Measurements from ENCODE around the gene IL22RA2.
A peak's percentile ranks its signal among the peaks of the same experiment; 100 is the strongest.
"Not testable (repeated sequence)": the region's sequence is repeated elsewhere in the genome, so short reads cannot be mapped to it uniquely, and the experiment has no call there.

IL22RA2 gene, protein sequence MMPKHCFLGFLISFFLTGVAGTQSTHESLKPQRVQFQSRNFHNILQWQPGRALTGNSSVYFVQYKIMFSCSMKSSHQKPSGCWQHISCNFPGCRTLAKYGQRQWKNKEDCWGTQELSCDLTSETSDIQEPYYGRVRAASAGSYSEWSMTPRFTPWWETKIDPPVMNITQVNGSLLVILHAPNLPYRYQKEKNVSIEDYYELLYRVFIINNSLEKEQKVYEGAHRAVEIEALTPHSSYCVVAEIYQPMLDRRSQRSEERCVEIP

DNA sequence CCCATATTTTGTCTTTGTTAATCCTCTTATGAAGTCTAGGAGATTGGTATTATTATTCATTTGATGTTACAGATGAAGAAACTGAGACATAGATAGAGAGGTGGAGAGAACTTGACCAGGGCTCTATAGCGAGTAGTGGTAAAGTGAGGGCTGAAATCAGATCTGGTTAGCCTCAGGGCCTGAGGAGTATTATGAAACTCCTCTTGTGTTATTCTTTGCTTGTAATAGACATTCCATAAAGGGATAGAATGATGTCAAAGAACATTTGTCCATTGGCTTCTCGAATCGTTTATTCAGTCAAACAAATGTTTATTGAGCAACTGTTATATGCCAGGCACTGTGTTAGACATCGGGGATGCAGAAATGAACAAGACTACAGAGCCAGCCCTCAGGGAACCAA is at the start of gene IL22RA2:
TSS of gene IL22RA2 (minus strand) at position 144 of the 400 bp plus-strand sequence. CDS start 11,895 bp downstream, outside the sequence.
- no peak for DNase-seq

DNA sequence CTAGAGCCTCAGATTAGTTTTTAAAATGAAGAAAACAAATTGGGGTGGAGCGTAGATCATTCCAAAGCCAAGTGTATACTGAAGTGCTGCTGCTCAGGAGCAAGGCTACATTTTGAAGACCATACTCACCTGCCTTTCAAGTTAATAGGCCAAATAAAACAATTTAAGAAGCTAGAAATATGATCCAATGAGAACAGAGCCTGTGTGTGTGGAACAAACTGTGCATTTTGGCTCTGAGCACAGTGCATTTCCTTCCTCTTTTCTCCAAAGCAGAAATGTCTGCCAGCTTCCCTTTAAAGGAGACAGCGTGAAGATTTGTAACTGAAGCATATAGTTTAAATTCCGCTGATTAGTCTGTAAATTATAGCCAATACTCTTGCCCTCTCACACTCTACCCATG is 48.9 kb upstream of the IL22RA2 start:
- DNase-seq, result no peak

DNA sequence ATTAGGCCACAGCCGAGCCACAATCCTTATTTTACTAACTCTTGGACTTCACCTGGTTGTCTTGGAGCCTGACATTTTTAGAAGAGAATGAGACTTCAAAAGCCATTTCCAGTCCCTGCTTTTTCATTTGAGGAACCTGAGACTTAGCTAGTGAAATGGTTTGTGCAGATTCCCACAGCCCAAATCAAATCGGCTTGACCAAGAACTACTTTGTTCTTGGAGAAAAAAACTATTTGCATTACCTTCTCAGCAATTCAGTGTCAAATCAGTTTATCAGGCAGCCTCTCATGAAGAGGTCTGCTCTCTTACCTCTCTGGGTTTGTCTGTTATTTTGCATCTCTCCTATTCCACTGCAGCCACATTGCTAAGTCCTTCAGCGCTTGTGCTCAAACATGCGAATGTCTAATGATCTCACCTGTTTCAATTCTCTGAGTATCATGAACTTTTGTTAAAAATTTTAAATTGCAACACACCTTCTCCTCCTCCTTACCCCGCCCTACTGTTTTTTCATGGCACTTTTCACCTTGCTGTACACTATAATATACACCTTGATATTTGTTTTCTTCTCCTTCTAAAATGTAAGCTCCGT is 46.3 kb upstream of the IL22RA2 start:
- peak in 1 of 2 experiments; percentile 56 for DNase-seq

GRCh38 chr6:137218917-137219663 is 45.6 kb upstream of the IL22RA2 start, which contains the start of gene IFNGR1:
Gene IFNGR1, minus strand, starts transcription at chr6:137219385. Its CDS starts 58 bp downstream, at chr6:137219327.
- DNase-seq, result peak; percentile 57 to 87

GRCh38 chr6:137218473-137218916 is 45.1 kb upstream of the IL22RA2 start:
- no peak for DNase-seq

- DNase-seq, result peak in 1 of 2 experiments; percentile 3
These were observed 44.5 kb upstream of the IL22RA2 start for GRCh38 chr6:137217801-137218472.

DNA sequence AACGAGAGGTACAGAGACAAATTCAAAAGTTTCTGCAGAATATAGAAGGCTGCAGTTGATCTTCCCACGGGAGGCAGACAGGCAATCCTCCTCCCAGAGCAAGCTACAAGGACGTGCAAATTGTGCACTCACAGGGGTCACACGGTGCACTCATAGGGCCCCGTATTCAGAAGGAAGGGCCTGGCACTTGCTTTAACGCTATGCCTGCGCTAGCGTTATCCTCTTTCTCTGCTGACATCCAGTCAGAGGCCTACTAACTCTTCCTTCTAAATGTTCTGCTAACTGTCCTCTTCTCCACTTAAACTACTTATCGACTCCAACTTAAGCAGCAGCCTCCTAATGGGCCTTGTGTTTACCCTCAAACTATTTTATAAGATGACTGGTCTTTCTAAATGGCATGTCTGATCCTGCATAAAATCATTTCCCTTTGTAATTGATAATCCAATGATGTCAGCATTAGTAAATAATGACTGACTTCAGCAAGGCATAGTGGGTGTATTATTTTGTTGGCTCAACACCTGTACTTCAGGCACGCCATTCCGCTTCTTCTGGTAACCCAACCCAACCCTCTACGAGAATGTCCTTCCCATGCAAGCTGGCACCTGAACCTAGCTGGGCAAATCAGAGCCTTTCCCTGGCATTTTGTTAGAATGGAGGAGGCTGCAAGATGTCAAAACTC is 43.6 kb upstream of the IL22RA2 start:
- no peak for DNase-seq

DNA sequence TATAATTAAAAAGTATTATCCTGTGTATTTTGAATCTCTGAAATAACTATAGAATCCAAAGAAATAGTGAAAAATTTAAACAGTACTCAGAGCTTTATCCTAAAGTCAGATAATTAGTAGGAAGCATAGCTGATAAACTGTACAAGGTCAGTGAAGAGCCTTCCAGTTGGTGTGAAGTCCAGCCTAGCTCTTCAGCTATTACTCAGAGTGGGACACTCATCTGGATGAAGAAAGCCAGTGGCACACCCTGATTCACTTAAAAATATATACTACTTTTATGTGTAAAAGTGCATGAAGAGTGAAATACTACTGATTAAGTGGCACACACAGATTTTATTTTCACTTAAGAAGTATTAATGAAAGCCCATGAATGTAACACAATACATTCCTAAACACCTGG is 42.7 kb upstream of the IL22RA2 start:
- no peak for DNase-seq

- DNase-seq, result not testable (repeated sequence)
These were observed 42.2 kb upstream of the IL22RA2 start for GRCh38 chr6:137215630-137216029.

DNA sequence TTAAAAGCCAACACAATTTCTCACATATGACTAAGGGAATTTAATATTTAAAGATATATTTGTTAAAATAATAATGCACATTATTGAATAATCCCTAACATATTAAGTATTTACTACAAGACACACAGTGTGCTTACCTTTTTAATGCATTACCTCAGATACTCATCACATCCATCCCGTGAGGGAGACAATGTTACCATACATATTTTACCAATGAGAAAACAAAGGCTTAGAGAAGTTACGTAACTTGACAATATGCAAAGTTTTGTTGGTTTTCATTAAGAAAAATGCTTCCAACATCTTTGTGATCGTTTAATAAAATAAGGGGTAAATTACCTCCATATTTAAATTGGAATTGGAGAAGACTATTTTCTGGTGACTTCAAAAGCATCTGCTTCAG is 41.5 kb upstream of the IL22RA2 start:
- no peak for DNase-seq

DNA sequence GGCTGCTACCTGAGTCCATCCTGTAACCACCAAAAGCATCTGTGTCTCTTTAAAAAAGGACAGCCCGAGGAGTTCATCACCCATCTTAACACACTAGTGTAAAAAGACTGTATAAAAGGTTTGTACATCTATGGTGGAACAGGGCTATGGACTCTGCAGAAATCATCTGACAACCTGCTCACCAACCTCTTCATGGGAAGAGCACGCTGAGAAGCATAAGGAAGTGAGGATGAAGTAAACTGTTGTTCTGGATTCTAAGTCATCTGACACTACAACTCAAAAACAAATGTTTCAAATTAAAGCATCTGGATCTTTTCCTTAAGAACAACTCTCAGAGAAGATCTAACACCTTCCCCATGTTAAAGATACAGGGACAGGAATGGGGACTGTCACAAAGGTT is 40.4 kb upstream of the IL22RA2 start:
- DNase-seq, result no peak

- DNase-seq, result no peak
These were observed 39.9 kb upstream of the IL22RA2 start for GRCh38 chr6:137213331-137213740.

GRCh38 chr6:137211910-137212309 is 38.5 kb upstream of the IL22RA2 start:
- no peak for DNase-seq

DNA sequence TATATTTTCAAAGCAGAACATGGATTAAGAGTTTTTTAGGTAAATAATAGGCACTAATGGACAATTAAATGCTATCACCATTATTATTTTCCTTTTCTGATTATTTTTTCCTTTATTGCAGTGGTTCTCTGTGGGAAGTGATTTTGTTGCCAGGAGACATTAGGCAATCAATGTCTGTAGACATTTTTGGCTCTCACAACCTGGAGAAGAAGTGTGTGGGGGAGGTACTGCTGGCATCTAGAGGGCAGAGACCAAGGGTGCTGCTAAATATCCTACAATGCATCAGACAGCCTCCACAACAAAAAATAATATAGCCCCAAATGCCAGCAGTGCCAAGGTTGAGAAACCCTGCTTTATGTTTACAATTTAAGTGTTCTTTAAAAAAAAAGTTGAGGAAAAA is 37.5 kb upstream of the IL22RA2 start:
- no peak for DNase-seq

DNA sequence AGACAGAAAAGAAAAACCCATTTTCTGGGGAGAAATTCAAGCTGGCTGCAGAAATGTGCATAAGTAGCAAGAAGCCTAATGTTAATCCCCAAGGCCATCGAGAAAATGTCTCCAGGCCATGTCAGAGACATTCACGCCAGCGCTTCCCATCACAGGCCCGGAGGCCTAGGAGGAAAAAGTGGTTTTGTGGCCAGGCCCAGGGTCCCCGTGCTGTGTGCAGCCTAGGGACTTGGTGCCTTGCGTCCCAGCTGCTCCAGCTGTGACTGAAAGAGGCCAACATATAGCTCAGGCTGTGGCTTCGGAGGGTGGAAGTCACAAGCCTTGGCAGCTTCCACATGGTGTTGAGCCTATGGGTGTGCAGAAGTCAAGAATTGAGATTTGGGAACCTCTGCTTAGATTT is 34.8 kb upstream of the IL22RA2 start:
- DNase-seq, result no peak

- not testable (repeated sequence) for DNase-seq
These were observed 34.0 kb upstream of the IL22RA2 start for GRCh38 chr6:137207457-137207856.

DNA sequence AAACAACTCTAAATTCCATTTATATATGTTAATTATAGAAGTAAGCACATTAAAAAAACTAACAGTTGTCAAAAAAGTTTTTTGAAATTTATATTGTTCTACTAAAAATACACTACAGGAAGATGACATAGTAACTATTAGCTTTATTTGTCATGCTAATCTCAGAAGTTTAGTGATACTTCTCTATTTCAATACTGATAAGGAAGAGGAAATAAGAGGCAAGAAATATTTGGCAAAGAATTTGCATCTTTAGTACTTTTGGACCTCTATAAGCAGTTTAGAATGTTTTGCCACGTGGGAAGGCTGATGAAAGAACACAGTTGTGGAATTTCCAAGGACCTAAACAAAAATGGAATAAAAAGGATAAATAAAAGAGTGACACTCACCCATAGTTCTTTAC is 33.1 kb upstream of the IL22RA2 start:
- no peak for DNase-seq

DNA sequence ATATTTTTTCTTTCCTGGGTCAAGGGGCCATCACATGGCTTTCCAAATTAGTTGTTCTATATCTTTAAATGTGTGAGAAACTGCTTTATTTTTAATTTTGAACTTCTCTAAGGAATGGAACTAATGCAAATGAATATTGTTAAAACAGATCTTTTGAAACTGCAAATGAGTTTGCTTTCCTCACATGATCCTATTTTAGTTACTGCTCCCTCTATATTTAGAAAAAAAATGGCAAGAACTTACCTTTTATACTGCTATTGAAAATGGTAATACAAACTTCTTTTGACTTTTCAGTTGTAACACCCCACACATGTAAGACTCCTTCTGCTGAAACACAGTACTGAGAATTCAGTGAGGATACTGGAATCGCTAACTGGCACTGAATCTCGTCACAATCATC is 29.8 kb upstream of the IL22RA2 start:
- DNase-seq, result no peak

- DNase-seq, result no peak
These were observed 28.6 kb upstream of the IL22RA2 start for GRCh38 chr6:137202078-137202477.

- no peak for DNase-seq
These were observed 27.6 kb upstream of the IL22RA2 start for GRCh38 chr6:137201006-137201405.

DNA sequence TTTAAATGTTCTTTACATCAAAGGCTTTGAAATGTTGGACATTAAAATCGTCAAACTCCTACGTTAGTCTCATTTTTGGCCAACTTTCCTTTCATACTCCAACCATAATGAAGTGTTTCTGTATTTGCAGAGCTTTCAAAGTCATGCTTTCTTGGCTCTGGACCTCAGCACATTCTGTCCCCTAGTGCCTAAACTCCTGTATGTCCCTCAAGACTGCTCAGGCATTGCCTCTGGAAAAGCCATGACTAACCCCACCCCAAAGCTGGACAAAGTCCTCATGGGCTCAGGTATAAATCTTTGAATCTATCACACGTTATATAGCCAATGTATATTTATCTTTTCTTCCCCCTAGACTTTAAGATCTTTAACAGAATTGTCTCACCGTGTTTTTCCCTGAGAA is 26.8 kb upstream of the IL22RA2 start:
- no peak for DNase-seq
